HG03432 (cell line): ENCODE data around the gene MBTPS1.

Source experiments
- ATAC-seq: cut with Tn5 transposase; IDR thresholded peaks from one replicate; pipeline ENCODE4 v1.9.1; 2021; ENCODE audit warnings: mild to moderate bottlenecking, moderate library complexity; ENCODE audit not compliant: unreplicated experiment

MBTPS1 gene

DNA sequence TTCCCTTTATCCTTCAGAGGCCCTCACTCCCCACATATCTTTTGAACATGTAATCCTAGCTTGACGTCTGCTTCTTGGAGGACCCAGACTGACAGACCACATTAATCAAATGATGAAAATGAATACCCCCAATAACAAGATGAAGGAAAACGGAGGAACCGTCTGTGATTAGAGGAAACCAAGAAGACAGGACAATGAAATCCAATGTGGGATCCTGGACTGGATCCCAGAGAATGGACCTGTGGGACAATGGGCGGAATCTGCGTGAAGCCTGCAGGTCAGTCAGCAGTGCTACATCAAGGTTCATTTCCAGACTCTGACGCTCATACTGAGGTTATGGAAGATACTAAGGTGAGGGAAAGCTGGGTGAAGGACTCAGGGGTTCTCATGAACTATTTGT lies 35.9 kb downstream of the MBTPS1 start:
- ATAC-seq: no peak

DNA sequence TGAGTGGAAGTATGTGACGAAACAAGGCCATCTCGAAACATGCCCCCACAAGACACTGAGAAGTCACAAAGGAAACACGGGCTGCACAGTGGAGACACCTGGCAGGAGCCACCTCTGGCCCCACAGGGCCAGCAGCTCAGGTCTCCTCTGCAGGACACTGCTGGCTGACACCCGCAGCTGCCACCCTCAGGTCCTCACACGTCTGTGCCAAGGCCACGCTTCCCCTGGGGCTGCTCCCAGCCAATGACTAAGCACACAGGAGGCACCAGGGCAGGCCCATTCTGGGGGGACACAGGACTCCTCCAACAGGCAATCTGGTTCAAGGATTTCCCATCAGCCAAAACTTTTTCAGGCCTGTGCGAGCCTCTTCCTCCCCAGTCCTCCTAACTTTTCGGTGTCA lies 36.4 kb downstream of the MBTPS1 start:
- no peak for ATAC-seq

DNA sequence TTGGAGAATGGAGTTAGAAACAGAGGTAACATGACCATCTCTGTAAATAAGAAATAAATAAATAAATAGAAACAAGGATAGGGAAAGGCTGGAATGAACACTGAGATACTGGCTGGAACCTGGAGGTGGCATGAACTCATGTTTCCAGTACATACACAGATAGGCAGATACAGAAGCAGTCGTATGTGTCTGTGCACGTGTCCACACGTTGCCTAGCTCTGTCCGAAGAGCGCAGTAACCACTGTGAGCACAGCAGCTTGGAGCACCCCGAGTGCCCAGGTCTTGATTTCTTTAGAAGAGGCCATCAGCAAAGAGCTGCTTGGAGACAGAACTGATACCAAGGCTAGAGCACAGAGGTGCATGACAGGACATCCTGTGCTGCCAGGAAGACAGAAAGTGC lies 37.1 kb downstream of the MBTPS1 start:
- no peak for ATAC-seq

DNA sequence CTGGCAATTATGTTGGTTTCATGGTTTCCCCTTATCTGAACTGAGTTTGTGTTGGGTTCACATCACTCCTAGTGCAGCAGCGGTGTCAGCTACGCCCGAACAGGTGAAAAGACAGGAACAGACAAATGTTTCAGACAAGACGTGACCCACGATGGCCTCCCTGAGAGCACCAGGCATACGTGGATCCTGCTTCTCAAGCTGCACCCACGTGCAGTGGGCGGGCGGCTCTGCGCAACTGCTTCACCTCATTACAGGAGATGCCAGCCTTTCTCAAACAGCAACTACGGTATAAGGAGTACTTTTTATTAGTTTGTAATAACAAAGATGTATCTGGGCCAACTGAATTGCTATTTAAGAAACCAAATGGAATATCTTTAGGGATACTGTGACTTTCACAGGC lies 41.4 kb downstream of the MBTPS1 start:
- ATAC-seq: no peak

DNA sequence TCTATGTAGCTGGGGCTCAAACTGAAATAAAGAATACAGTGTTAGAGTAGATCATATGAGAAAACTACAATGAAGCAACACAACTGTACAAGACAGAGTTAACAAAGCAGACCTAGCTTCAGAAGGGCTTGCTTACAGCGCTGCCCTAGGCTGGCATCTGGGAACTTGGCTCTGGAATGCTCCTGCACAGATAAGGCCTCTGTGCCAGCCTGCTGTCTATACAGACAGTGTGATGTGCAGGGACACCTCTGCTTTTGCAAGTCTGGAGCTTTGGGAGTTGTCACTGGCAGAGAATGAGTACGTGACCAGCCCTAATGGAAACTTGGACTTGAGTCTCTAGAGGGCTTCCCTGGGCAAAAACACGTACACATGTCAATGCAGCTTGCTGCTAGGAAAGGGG lies 42.0 kb downstream of the MBTPS1 start:
- no peak for ATAC-seq

DNA sequence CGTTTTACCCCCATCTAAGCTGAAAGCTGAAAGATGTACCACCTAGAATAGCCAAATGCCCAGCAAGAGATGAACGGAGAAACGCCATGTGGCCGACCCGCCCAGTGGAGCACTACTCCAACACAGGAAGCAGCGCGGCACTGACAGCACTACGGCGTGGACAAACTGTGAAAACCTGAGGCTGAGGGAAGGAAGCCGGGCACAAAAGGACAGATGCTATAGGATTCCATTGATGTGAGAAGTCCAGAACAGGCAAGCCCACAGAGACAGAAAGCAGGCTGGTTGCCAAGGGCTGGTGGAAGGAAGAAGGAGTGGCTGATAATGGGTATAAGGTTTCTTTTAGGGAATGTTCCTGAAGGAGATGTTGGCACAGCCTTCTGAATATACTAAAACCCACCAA lies 44.7 kb downstream of the MBTPS1 start:
- no peak for ATAC-seq

DNA sequence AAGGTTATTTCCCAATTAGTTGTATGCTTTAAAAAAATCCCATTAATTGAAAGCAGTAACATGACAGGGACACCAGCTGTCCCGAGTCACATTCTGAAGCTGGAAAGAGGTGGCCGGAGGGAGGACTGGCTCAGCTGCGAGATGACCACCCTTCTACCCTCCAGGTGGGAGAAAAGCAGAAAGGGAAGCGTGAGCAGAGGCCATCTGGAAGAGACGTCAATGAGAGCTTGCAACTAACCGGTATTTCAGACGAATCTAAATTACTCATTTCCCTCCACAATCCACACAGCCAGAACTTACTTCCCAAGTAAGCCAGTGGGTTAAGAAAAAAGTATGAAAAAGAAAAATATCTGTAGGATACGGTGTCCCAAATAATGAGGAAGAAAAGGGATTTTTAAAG lies 45.6 kb downstream of the MBTPS1 start:
- no peak for ATAC-seq

DNA sequence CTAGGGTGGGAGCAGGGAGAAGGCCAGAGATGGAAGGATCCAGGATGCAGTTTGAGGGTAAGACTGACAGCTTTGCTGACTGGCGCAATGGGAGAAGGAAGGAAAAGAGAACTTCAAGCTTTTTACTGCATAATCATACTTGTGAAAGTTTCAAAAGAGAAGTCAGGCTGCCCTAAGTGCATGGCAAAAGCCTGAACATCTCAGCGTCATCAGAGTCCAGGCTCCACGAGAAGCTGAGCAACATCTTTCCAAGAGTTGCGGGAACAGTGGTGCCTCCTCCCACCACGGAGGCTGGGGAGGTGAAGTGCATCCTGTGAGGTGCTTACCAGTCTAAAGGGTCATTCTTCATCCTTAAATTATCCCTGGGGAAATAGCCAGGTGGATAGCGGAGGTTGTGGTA lies 47.2 kb downstream of the MBTPS1 start:
- no peak for ATAC-seq

DNA sequence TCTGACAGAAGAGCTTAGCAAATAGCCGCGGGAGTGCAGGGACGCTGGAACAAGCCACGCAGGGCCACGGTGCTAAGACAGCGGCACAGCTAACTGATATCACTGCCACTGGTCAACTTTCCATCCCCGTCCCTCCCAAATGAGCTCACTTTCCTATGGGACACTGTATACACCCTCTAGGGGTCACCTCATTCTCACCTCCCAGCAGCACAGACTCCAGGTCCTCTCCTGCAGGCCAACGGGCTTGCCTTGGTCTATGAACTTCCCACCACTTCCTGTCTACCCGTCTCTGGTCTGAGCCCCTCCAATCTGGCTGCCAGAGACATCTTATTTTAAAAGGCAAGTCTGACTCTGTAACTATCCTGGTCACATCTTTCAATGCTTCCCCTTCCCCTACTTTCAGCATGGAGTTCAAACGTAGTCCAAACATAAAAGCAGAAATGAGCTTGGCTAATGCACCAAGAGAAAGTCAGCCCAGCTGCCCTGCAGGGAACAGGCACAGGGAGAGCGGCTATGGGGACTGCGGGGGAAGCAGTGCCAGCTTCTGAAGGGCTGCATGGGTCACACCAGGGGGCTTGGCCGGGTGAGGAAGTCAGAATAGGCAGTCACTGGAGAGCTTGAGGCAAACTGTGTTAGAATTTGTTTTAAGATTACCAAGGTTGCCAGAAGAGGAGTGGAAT lies 47.8 kb downstream of the MBTPS1 start:
- ATAC-seq: no peak

DNA sequence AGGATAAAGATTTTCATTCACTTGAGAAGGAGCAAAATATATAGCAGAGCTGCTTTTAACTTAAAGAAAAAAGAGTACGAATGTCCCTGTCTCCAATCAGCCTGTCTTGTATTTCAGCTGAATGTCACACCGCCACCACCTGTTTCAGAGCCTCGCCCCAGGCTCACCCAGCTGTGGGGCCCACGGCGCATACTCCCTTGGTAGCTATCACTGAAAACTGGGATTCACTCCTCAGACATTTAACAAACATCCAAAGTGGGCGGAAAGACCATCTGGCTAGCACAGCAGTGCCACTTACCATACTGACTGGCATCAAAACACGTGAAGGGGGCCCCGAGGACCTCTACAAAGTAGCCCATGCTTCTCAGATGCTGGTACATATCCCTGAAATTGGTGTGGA lies 48.7 kb downstream of the MBTPS1 start:
- ATAC-seq: no peak

DNA sequence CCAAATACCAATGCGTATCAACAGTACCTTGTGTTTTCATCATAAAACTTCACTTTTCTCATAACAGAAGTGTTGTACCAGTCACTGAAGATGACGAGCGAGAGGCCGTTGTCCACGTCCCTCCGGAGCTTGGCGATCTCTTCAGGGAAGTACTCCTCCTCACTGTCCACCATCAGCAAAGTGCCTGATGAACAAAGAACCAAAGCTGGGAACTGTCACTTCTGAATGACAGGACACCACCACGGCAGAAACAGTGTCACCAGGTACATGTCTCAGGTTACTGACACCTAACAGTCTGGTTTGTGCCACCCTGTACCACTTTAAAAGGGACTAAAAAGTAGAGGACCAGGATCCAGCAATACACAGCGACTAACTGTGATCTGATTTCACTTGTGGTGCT lies 49.1 kb downstream of the MBTPS1 start:
- ATAC-seq: no peak

DNA sequence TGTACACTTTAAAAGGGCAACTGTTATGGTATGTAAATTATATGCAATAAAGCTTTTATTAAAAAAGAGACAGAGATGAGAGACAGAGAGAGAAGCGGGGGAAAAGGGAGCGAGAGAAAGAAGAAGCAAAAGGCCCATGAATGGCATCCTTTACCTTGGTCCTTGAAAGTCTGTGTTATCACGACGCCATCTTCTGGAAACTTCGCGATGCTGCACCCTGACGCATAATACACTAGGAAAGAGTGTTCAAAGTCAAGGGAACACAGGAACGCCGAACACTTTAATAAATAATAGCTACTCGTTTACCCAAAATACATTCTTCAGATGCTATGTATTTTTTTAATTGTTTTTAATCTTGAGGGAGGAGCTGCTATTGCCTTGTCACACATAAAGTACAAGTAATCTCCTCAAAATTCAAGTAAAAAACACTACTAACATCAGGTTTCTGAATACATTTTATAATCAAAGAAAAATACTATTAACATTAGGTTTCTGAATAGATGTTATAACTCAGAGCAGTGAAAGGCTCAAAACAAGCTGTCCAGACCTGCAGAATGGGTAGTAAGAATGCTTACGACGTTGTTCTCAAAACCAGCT lies 51.1 kb downstream of the MBTPS1 start:
- ATAC-seq: no peak

DNA sequence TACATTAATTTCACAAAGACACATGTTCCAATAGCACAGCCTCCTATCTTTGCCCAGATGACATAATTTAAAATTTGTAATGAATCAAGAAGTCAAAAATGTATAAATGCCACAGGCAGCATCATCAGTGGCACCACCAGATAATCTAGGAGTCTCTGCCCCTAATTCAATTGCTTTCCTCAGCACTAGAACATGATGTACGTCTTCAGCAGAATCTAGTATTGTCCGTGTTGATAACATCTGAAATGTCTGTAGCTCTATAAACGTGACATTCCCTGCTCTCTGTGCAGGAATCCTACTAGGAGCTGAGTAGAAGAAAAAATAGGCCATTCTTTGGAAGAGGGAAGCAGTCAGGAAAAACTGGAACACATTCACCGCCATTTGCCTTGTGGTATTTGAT lies 52.8 kb downstream of the MBTPS1 start:
- no peak for ATAC-seq

DNA sequence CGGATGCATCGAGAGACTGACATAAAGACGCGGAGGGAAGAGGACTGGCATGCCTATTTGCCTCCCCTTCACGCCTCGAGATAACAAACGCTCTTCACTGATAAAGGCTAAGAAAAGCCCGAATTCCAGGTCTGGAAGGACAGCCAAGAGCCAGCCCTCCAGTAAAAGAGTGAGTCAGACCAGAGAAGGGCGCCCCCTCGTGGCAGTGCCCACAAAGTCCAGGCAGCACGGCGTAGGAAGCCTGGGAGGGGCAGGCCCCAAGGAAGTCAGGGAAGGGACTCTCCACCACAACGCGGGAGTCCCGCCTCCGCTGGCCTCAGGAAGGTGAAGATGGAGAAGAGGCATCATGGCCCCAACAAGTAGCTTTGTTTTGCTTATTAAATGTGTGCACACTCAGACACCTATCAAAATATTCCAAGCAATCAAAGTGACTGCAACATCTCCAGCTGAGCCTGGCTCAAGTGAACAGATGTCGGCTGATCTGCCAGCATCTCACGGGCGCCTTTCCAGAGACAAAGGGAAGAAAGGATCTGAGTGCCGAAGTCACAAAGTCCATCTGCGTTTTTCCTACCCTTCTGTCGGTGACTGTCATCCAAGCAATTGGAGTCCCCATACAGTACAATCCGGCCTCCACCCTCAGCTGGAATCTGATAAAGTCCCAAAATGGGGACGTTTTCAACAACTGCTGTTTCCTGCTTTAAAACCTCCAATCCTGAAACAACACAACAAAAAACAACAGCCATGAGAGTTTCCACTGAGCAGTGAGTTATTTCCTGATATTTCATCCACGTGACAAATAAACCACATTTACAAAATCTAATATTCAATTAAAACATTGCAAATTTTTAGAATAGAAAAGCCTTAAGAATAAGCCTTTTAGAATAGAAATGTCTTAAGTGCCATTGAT lies 53.8 kb downstream of the MBTPS1 start:
- ATAC-seq: no peak

DNA sequence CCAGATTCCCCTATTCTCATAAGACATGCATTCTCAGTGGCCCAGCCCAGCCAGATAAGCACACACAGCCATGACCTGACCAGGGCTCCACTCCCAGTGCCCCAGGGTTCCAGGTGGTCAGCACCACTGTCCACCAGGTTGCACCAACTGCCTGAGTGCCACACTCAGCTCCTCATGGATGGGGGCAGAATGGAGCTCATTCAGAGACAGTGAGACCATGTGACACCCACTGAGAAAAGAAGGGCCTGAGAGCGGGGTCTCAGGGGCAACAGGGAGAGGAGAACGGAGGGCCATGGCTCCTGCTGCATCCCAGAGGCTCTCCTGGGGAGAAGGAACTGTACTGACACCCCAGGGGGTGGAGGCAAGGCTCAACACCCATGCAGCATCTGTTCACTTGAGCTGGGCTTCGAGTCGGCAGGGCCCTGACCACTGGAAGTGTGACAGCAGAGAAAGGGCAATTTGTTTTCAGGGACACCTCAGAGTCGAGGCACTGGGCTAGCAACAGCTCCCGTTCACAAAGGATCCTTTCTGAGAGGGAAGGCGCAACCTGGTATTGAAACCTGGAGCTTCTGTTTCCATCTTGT lies 55.4 kb downstream of the MBTPS1 start:
- ATAC-seq: no peak

DNA sequence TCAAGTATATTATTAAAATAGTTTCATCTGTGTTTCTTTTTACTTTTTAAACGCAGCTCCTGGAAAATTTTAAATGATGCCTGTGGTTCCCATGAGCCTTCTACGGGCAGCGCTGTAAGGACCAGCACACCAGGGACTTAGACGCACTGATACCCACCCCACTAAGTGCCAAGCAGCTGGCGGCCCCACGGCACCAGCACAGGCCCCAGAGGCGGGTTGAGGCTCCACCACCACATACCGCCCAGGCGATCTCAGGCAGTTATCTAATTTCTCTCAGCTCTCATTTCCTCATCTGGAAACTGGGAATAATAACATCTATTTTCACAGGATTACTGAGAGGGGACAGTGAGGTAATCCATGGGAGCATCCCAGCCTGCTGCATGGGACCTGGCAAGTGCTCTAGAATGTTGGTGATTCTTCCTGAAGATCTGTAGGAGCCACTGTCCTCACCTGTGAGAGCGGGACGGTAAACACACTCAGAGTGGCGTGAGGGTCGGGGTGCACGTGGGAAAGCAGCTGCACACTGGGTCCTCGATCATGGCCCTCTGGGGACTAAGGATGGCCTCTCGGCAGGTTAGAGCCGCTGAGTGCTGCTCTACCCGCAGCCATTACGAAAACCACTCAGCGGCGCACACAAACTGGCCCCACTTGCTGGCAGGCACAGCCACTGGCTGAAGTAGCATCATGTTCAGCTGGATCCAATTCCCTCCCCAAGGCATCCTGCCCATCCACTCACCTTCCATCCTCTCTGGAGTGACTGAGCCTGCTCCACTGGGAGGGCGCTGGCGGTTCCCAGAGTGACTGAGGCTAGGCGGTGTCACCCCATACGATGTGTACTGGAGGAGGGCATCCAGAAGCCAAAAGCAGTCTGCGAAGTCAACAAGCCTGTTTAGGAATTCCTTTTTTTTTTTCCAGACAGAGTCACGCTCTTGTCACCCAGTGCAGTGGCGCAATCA lies 56.5 kb downstream of the MBTPS1 start:
- ATAC-seq: no peak

DNA sequence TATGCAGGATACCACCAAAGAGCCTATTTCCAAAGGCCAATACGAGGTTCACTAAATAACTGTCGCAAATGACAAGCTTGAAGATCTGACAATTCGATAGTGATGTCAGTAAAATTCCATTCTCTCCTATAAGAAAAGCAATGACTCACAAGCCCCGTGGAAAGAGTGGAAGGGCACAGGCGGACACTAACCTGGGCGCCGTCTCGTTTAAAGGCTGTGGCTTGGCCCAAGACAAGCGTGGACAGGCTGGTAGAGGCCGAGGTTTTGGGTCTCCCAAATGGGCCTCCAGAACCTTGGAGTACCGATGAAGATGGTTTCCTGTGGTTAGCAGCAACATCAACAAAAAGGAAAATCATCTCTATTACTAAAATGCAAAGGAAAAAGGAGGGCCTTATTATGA lies 57.6 kb downstream of the MBTPS1 start:
- ATAC-seq: no peak

DNA sequence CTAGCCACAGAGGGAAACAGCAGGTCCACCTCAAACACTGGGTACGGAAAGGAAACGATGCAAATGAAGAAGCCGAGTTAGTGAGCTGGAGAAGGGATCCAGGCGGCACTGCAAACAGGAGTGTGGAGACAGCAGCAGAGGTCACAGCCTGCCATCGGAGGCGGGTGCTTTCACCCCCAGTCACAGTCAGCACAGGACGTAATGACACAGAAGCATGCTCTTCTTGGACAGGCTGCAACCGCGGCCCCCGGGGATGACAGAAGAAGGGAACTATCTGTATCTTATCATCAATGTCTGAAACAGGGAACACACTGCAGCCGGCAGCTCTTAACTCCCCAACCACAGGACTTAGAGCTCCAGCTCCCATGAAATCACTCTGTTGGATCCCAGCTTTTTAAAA lies 58.1 kb downstream of the MBTPS1 start:
- ATAC-seq: no peak

DNA sequence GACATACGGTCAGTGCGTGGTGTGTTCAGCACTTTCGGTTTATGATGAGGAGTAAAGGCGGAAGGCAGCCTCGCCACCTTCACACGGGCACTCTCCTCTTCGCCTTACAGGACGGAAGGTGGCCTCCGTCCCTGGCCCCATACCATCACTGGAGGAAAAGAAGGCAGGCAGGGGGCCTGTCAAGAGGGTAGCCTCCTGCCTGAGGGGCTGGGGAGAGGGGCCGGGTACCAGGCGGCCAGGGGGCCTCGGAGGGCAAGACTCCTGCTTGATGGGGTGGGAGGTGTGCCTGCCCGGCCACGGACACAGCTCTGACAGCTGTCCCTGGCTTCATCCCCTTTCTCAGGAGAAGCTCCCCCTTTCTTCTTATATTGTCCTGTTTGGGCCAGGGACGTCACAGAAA lies 58.5 kb downstream of the MBTPS1 start:
- ATAC-seq: no peak

DNA sequence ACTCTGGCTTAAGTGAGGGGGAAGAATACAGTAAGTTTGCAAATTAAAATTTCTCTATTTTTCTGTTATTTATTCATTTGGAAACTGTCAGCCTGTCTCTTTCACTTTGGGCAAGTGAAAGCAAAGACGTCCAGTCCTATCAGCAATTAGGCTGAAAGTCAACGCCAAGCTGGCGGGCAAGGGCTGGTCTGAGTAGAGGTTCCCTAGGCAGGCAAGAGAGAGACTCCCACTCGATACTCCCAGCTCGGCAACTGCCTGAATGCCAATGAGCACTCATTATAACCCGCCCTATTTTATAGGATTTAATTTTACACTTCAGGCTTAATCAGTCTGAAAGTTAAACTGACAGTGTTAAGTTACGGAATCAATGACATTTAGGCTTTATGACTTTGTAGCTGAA lies 59.8 kb downstream of the MBTPS1 start:
- no peak for ATAC-seq
